ENCODE data around the gene SUSD6. TPM values are rescaled to one million over a fixed set of nuclear protein-coding genes. Genes with fewer than 3 reads are reported as not detected.

SUSD6 gene
- total RNA-seq, 1 experiment from 2014 or later = 3.7 TPM

GRCh38 chr14:69715725-69716477 lies 104.5 kb downstream of the SUSD6 start:
- peak overlapping the region; percentile 12 for H3K18ac ChIP-seq (ENCODE audit: insufficient read length, low read depth, low read length)
- H3K36me3 Mint-ChIP-seq (ENCODE audit: insufficient read depth in 1 of 3, low read depth in 3 of 3) = no peaks in the 10 kb centered on the region
- no peaks in the 10 kb centered on the region; a peak in 1 of 5 replicates for H3K9me3 Mint-ChIP-seq
- H2BK120ac ChIP-seq (ENCODE audit: low read depth, low read length, poor library complexity, severe bottlenecking) = no peak overlapping the region
- no peaks in the 10 kb centered on the region for H3K79me1 ChIP-seq (ENCODE audit: insufficient read depth, low read depth, low read length, poor library complexity, severe bottlenecking)
- H3K23ac ChIP-seq (ENCODE audit: insufficient read length, low read depth, low read length) = no peak overlapping the region
- no peak overlapping the region for H3K56ac ChIP-seq (ENCODE audit: insufficient read length, low read depth, low read length)
- no peak for TF ChIP-seq CTCF (conservative IDR thresholded peaks at IDR 0.05)
- H3K27ac Mint-ChIP-seq = peak overlapping the region in 1 of 3 experiments; percentile 1; a peak in 2 of 7 replicates
- H2BK12ac ChIP-seq (ENCODE audit: insufficient read length, low read depth, low read length) = no peak overlapping the region
- no peak overlapping the region for H2BK15ac ChIP-seq (ENCODE audit: low read depth, low read length)
- H3K4ac ChIP-seq (ENCODE audit: low read depth, low read length) = no peak overlapping the region
- no peak overlapping the region for H3K14ac ChIP-seq (ENCODE audit: insufficient read depth, low read length)
- no peaks in the 10 kb centered on the region for H3K27me3 Mint-ChIP-seq (ENCODE audit: low read depth)
- no peak overlapping the region for H3K27ac ChIP-seq (ENCODE audit: insufficient read length, low read depth, low read length)
- H3K79me2 ChIP-seq (ENCODE audit: insufficient read depth, low read length) = no peaks in the 10 kb centered on the region
- H4K20me1 ChIP-seq (ENCODE audit: control insufficient read depth, insufficient read depth, insufficient read length) = no peaks in the 10 kb centered on the region
- H4K8ac ChIP-seq (replicated peaks; ENCODE audit: insufficient read length, low read depth, low read length) = no peak overlapping the region
- H4K91ac ChIP-seq (ENCODE audit: insufficient read length, low read depth, low read length) = no peak overlapping the region
- H3T11ph ChIP-seq (ENCODE audit: low read length) = no peak overlapping the region
- no peak overlapping the region for H4K5ac ChIP-seq (ENCODE audit: insufficient read length, low read depth, low read length)
- no peak for DNase-seq
- H3K9me3 ChIP-seq (ENCODE audit: control insufficient read depth, low read depth, low read length) = no peaks in the 10 kb centered on the region
- WGBS (ENCODE audit: extremely low coverage, insufficient read length, low lambda C conversion rate) = no CpG with 5 or more reads among the region's 13 CpGs
- H2AFZ ChIP-seq (ENCODE audit: low read length) = no peak overlapping the region
- H2BK5ac ChIP-seq (ENCODE audit: insufficient read length, low read length) = no peak overlapping the region
- H3K4me2 ChIP-seq (ENCODE audit: insufficient read depth, insufficient read length, low read length) = no peak overlapping the region
- H3K23me2 ChIP-seq (ENCODE audit: insufficient read length, low read depth, low read length, poor library complexity, severe bottlenecking) = no peaks in the 10 kb centered on the region
- peaks cover 5% of the 10 kb centered on the region; the same call in 1 of the 2 replicates for H3K4me1 ChIP-seq (ENCODE audit: insufficient read depth, low read length)
- H3K27me3 ChIP-seq (ENCODE audit: insufficient read depth, low read length) = no peaks in the 10 kb centered on the region
- H2BK20ac ChIP-seq (ENCODE audit: low read depth, low read length, poor library complexity, severe bottlenecking) = no peak overlapping the region
- H3K9ac ChIP-seq (ENCODE audit: extremely low read depth, insufficient read length, low read length) = no peak overlapping the region
- no peak overlapping the region for H3K4me3 Mint-ChIP-seq
- H3K4me1 Mint-ChIP-seq = peaks cover 65% of the 10 kb centered on the region in 2 experiments
- no peak overlapping the region for H2AK5ac ChIP-seq (ENCODE audit: insufficient read length, low read length)
